Midbrain (tissue), 1 donor: ENCODE measurements around the gene ZFAND3.

Experiments
- DNase-seq: peaks from one replicate; lab custom pipeline; 2025; lab: John Stamatoyannopoulos, UW

ZFAND3 gene

GRCh38 chr6:38187325-38187724 lies 367.8 kb downstream of the ZFAND3 start:
- no peak for DNase-seq

DNA sequence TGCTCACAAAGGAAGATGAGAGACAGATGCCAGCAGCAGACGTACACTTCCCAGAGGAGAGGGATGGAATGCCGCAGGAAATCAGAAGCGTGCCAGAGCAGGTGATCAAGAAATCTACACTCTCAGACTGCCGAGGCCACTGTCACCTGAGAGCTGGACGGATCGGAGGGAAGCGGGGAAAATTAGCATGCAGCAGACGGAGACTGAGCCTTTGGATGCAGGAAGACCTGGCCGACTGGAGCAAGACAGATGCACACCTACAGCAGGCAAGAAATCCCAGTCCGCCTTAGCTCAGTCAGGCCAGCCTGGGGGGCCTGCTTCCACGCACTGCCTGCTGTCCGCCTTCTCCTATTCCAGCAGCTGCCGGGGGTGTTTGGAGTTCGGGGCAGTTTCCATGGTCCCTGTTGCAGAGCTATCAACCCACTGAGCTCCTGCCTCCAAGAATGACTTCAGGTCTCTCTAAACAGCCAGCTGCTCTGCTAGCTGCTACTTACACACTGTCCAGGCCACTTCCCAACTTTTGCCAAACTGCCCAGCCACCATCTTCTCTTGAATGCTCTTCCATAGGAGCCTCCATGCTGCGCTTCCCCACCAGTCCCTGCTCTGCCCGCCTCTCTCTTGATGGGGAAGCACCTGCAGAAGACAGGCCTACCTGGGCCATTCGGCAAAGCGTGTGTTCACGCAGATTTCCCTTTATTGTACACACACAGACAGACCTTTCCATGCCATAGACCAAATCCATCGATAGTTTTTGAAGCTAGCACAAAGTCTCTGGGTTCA lies 368.5 kb downstream of the ZFAND3 start:
- DNase-seq = no peak

- DNase-seq = no peak
These were observed 369.3 kb downstream of the ZFAND3 start for GRCh38 chr6:38188677-38189335.

GRCh38 chr6:38191418-38191817 lies 371.9 kb downstream of the ZFAND3 start:
- no peak for DNase-seq

DNA sequence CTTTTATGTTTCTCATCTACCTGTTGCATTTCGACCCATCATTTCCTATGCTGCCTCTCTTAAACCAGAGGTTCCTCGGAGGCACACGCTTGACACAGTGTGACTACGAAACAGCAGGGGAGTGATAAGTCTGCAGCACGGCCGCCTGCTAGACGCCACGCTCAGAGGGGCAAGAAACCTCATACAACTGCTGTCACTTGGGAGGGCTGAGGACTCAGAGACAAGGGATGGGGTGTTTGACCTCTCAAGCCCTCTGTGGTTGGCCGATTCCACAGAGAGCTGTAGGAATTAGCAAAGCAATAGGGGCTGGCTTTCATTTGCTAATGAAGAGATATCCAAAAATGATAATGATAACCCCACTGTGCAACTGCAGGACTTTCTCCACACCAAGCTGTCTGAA lies 372.5 kb downstream of the ZFAND3 start:
- no peak for DNase-seq

GRCh38 chr6:38192487-38192886 lies 373.0 kb downstream of the ZFAND3 start:
- DNase-seq = no peak

DNA sequence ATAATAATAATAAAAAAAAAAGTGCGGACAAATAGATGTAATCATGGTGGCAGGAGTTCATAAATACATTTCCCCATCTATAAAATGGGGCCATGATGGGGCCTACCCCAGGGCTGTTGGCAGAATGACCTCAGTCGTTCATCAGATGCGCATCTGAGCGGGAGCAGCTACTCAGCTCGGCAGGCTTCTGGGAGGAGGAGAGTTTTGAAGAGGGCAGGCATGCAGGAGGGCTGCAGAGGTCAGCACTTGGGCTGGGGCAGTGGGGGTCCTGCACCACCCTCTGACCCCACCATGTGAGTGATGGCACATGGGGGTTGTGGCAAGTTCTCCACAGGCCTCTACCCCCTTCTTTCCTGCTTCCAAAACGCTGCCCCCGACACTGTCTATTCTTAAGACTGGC lies 373.5 kb downstream of the ZFAND3 start:
- DNase-seq = no peak

DNA sequence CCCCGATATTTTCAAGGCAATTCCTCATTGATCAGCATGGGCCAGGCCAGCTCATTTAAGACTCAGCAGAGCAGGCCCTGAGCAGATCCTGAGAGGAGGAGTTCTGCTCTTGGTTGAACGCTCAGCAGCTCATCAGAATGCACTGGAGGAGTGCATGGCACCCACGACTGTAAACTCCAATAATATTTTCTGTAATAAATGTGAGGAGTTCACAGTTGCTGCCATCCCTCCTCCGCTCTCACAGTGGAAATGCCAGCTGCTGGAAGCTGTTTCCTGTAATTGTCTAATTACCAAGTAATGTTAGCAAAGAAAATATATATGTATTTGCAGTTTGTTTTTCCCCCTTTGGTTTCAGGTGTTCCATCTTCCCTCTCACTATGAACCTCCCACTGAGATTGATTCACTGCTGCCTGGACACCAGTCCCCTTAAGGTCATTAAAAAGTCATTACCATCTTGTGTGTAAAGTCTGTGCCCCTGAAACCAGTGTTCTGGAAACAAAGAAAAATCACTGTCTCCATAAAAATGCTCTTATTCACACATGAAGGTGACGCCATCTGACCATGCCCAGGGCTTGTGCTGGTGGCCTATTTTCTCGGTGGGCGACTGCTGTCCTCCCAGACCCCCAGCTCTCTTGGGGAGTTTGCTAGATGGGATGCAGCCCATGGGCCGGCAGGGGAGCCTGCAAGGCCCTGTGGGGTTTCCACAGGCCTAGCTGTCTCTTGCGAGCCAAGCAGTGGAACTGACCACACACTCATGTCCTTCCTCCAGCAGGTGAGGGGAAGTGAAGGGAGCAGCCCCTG lies 374.2 kb downstream of the ZFAND3 start:
- DNase-seq = no peak

GRCh38 chr6:38194282-38194572 lies 374.7 kb downstream of the ZFAND3 start:
- DNase-seq = no peak

GRCh38 chr6:38194589-38194988 lies 375.1 kb downstream of the ZFAND3 start:
- no peak for DNase-seq

DNA sequence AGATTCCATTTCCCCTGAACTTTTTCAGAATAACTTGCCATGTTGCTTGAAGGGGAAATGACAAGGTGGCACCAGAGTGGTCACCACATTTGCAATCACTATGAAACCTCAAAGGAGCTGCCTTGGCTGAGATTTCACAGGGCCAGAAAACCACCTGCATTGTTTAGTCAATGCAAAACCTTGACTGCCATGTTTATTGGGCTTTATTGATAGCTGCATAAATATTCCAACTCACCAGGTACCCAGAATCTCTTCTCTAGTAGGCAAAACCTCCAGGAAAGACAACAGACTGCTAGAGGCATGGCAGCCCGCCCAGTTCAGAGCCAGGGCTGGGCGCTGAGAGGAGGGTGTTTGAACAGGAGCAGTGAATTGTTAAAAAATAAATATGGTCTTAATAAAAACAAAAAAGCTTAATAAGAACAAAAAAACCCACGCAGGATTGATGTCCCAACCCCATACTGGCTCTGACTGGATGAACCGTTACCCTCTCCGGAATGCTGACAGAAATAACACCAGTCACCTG lies 375.6 kb downstream of the ZFAND3 start:
- DNase-seq = no peak

DNA sequence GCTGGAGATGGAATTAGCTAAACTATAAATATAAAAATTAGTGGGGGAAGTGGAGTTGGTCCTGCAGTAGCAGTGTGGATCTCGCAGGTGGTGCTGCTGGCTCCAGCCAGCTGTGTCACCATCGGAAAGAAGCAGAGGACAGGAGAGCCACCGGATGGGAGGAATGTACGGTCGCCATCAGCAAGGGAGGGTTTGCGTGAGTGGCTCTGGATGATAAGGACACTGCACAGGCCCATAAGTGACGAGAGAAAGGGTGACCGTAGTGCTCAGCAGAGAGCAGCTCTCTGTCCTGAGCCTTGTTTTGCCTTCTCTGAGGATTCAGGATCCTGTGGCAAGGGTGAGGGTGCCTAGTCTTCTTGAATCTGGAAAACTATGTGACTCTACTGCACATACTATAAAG lies 378.7 kb downstream of the ZFAND3 start:
- no peak for DNase-seq
